ENCODE data around the gene CASK.

CASK gene

DNA sequence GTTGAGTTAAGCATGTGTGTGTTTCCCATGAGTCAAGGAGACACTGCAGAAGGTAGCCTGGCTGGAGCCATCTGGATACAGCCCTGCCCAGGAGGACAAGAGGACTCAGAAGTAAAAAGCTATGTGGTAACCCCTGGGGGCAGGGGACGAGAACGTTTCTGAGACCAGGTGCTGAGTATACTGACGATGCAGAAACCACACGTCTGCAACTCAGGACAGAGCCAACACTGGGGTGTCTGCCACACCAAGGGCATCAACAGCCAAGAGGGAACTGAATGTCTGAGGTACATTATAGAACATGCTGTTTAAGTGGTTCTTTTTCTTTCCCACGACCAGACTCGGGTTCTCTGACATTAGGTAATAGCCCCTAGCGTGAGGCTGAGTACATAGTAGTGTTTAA is 328.7 kb downstream of the CASK start:
- Histone ChIP-seq H3K4me2 (ENCODE audit: low read length) (no peak overlapping the region), H3K27me3 (ENCODE audit: insufficient read depth, low read length) (no peaks in the 10 kb centered on the region), H4K20me1 (ENCODE audit: insufficient read depth, low read length) (no peaks in the 10 kb centered on the region), H3K27ac (ENCODE audit: low read depth, low read length, poor library complexity, severe bottlenecking) (peak overlapping the region; percentile 78), H3K9me2 (ENCODE audit: low read depth, low read length) (no peaks in the 10 kb centered on the region), H3K36me3 (ENCODE audit: insufficient read depth, low read length) (no peaks in the 10 kb centered on the region), H3K4me1 (ENCODE audit: insufficient read depth, low read length, severe bottlenecking) (peaks cover 51% of the 10 kb centered on the region), H3K9ac (ENCODE audit: low read length) (no peak overlapping the region), H2AFZ (ENCODE audit: low read length) (no peak overlapping the region), H3F3A (ENCODE audit: insufficient read depth, low read length) (no peaks in the 10 kb centered on the region), H3K79me2 (ENCODE audit: insufficient read depth, low read length) (no peaks in the 10 kb centered on the region), H3K4me3 (ENCODE audit: low read depth, low read length, poor library complexity, severe bottlenecking) (no peak overlapping the region), H3K9me3 (ENCODE audit: low read length) (no peaks in the 10 kb centered on the region)
- TF ChIP-seq, protein P1, sequence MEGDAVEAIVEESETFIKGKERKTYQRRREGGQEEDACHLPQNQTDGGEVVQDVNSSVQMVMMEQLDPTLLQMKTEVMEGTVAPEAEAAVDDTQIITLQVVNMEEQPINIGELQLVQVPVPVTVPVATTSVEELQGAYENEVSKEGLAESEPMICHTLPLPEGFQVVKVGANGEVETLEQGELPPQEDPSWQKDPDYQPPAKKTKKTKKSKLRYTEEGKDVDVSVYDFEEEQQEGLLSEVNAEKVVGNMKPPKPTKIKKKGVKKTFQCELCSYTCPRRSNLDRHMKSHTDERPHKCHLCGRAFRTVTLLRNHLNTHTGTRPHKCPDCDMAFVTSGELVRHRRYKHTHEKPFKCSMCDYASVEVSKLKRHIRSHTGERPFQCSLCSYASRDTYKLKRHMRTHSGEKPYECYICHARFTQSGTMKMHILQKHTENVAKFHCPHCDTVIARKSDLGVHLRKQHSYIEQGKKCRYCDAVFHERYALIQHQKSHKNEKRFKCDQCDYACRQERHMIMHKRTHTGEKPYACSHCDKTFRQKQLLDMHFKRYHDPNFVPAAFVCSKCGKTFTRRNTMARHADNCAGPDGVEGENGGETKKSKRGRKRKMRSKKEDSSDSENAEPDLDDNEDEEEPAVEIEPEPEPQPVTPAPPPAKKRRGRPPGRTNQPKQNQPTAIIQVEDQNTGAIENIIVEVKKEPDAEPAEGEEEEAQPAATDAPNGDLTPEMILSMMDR (IDR thresholded peaks at IDR 0.05; ENCODE audit: low read length): no peak
- TF ChIP-seq EZH2 (IDR thresholded peaks at IDR 0.05; ENCODE audit: borderline replicate concordance, low read length): no peak

DNA sequence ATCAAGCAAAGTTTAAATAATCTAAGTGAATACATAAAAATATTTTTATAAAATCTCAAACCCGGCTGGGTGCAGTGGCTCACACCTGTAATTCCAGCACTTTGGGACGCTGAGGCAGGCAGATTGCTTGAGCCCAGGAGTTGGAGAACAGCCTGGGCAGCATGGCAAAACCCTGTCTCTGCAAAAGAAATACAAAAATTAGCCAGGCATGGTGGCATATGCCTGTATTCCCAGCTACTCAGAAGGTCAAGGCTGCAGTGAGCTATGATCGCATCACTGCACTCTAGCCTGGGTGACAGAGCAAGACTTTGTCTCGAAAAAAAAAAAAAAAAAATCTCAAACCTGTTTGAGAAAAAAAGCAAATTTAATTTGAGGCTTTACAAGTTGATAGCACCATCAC is 331.4 kb downstream of the CASK start:
- no peaks in the 10 kb centered on the region for H3K27me3 ChIP-seq (ENCODE audit: insufficient read depth, low read length)
- H4K20me1 ChIP-seq (ENCODE audit: insufficient read depth, low read length): no peaks in the 10 kb centered on the region
- no peaks in the 10 kb centered on the region for H3K9me3 ChIP-seq (ENCODE audit: low read length)
- H3K4me1 ChIP-seq (ENCODE audit: insufficient read depth, low read length, severe bottlenecking): peaks cover 39% of the 10 kb centered on the region
- no peak overlapping the region for H3K27ac ChIP-seq (ENCODE audit: low read depth, low read length, poor library complexity, severe bottlenecking)
- H3K9ac ChIP-seq (ENCODE audit: low read length): no peak overlapping the region
- H3K4me3 ChIP-seq (ENCODE audit: low read depth, low read length, poor library complexity, severe bottlenecking): no peak overlapping the region
- TF ChIP-seq EZH2 (IDR thresholded peaks at IDR 0.05; ENCODE audit: borderline replicate concordance, low read length): no peak
- TF ChIP-seq, protein P1 (IDR thresholded peaks at IDR 0.05; ENCODE audit: low read length): no peak
- no peak overlapping the region for H2AFZ ChIP-seq (ENCODE audit: low read length)
- no peak overlapping the region for H3K4me2 ChIP-seq (ENCODE audit: low read length)
- no peaks in the 10 kb centered on the region for H3F3A ChIP-seq (ENCODE audit: insufficient read depth, low read length)
- H3K9me2 ChIP-seq (ENCODE audit: low read depth, low read length): no peaks in the 10 kb centered on the region
- H3K79me2 ChIP-seq (ENCODE audit: insufficient read depth, low read length): no peaks in the 10 kb centered on the region
- H3K36me3 ChIP-seq (ENCODE audit: insufficient read depth, low read length): no peaks in the 10 kb centered on the region

DNA sequence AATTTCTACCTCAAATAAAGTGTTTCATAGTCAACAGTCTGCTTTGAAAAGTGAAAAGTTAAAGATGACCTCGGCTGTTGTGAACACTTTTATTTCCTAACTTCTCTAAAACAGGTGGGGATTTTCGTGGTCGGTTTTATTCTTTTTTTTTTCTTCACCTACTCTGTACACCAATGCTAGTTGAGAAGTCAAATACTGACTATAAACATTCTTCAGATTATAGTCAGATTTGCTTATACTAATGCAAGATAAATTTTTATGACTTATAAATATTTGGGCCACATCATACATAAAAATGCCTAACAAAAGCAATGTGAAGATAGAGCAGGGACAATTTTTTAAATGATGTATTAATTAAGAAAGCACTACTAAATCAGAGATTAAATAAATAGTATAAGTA is 332.7 kb downstream of the CASK start:
- no peaks in the 10 kb centered on the region for H3K9me3 ChIP-seq (ENCODE audit: low read length)
- H3K4me1 ChIP-seq (ENCODE audit: insufficient read depth, low read length, severe bottlenecking): peaks cover 26% of the 10 kb centered on the region
- H3K4me3 ChIP-seq (ENCODE audit: low read depth, low read length, poor library complexity, severe bottlenecking): no peak overlapping the region
- H3K79me2 ChIP-seq (ENCODE audit: insufficient read depth, low read length): no peaks in the 10 kb centered on the region
- no peak for TF ChIP-seq EZH2 (IDR thresholded peaks at IDR 0.05; ENCODE audit: borderline replicate concordance, low read length)
- TF ChIP-seq, protein P1 (IDR thresholded peaks at IDR 0.05; ENCODE audit: low read length): no peak
- no peaks in the 10 kb centered on the region for H3K27me3 ChIP-seq (ENCODE audit: insufficient read depth, low read length)
- no peak overlapping the region for H3K27ac ChIP-seq (ENCODE audit: low read depth, low read length, poor library complexity, severe bottlenecking)
- H3K9ac ChIP-seq (ENCODE audit: low read length): no peak overlapping the region
- H3F3A ChIP-seq (ENCODE audit: insufficient read depth, low read length): no peaks in the 10 kb centered on the region
- no peak overlapping the region for H2AFZ ChIP-seq (ENCODE audit: low read length)
- no peaks in the 10 kb centered on the region for H3K9me2 ChIP-seq (ENCODE audit: low read depth, low read length)
- no peak overlapping the region for H3K4me2 ChIP-seq (ENCODE audit: low read length)
- peaks cover 3% of the 10 kb centered on the region; the same call in 1 of the 2 replicates for H3K36me3 ChIP-seq (ENCODE audit: insufficient read depth, low read length)
- H4K20me1 ChIP-seq (ENCODE audit: insufficient read depth, low read length): no peaks in the 10 kb centered on the region

All from OCI-LY1 (cell line).